Esophagus muscularis mucosa (tissue), 4 donors: ENCODE results near the gene CLDN10.

Experiments used
- EP300 ChIP-seq: sonication (generic); formaldehyde crosslinking; IDR thresholded peaks from one replicate; pipeline ENCODE4 v1.6.1; 2017; ENCODE audit warnings: antibody characterized with exemption
- POLR2A ChIP-seq: fragments of 450-650 bp; IDR thresholded peaks from one replicate; pipeline ENCODE4 v1.6.1; 2017; ENCODE audit warnings: antibody characterized with exemption, moderate library complexity, mild to moderate bottlenecking, low read depth
- TF ChIP-seq, protein P1 (sequence below), 3 experiments: fragments of 200-600 bp in 2 of 3; fragments of 450-650 bp in 1 of 3; sonication (generic) in 2 of 3; IDR thresholded peaks; one replicate each; pipeline ENCODE4 v1.5.1; 2017 to 2019; ENCODE audit warnings: antibody characterized with exemption in 3 of 3, mild to moderate bottlenecking in 2 of 3, moderate library complexity in 1 of 3

GRCh38 chr13:95593462-95593861, 40.9 kb downstream of the CLDN10 start:
- no peak for TF ChIP-seq POLR2A
- TF ChIP-seq, protein P1, sequence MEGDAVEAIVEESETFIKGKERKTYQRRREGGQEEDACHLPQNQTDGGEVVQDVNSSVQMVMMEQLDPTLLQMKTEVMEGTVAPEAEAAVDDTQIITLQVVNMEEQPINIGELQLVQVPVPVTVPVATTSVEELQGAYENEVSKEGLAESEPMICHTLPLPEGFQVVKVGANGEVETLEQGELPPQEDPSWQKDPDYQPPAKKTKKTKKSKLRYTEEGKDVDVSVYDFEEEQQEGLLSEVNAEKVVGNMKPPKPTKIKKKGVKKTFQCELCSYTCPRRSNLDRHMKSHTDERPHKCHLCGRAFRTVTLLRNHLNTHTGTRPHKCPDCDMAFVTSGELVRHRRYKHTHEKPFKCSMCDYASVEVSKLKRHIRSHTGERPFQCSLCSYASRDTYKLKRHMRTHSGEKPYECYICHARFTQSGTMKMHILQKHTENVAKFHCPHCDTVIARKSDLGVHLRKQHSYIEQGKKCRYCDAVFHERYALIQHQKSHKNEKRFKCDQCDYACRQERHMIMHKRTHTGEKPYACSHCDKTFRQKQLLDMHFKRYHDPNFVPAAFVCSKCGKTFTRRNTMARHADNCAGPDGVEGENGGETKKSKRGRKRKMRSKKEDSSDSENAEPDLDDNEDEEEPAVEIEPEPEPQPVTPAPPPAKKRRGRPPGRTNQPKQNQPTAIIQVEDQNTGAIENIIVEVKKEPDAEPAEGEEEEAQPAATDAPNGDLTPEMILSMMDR (IDR thresholded peaks at IDR 0.05), result no peak
- no peak for TF ChIP-seq EP300
